ENCODE measurements around the gene ALDH9A1.

- no peak for TF ChIP-seq CTCF (conservative IDR thresholded peaks at IDR 0.05 in 1 of 2, IDR thresholded peaks at IDR 0.05 in 1 of 2; ENCODE audit: low read depth in 1 of 2, low read length in 2 of 2)
- no peak for TF ChIP-seq EZH2 (IDR thresholded peaks at IDR 0.05; ENCODE audit: low read length, missing control alignments)
Observed at GRCh38 chr1:165686971-165687433, 11.4 kb downstream of the ALDH9A1 start.
